Activated CD4-positive, CD25-positive, alpha-beta regulatory T cell treated with anti-CD3 and anti-CD28 coated beads, Interleukin-2, amount 50 U/mL, for 24 hours (primary cell): ENCODE measurements around the gene TUBE1.

Experiments used
- ATAC-seq, 2 donors: fragments of 150-1000 bp; cut with Tn5 transposase; one replicate each; pipeline ENCODE4 v1.10.0; 2021; ENCODE audit warnings: mild to moderate bottlenecking in 1 of 2, moderate library complexity in 1 of 2

TUBE1 gene

DNA sequence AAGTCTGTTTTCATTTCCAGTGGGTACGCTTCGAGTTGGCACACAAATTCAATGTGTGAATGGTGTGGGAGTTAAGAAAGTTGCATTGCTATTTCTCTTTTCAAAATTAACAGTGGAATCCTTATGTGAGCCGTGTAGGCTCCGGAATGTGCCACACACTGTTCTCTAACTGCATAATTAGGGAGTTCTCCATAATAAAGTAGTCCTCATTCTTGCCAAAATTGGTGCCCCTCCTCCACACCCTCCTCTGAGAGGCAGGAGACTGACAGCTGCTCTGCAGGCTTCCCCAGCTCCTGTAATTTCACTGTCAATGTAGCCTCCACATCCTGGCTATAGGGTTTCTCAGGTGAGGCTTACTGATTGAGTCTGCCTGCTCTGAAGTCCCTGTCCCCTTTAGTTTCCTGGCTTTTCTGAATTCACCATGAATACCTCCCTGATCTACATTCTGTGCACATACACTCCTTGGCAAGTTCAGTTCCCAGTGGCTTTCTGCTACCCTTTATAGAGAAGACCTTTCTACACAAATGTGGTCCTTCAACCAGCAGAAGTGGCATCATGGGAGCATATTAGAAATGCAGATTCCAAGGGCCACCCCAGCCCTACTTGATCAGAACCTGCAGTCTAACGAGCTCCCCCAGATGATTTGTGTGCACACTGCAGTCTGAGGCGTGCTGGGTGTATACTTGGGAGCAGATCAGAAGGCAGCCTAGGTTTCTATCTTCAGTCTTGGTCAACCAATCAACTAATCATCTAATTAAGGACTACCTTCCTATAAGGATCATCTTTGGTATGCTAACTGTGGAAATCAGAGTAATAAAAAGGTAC lies 53.3 kb downstream of the TUBE1 start:
- no peak for ATAC-seq

DNA sequence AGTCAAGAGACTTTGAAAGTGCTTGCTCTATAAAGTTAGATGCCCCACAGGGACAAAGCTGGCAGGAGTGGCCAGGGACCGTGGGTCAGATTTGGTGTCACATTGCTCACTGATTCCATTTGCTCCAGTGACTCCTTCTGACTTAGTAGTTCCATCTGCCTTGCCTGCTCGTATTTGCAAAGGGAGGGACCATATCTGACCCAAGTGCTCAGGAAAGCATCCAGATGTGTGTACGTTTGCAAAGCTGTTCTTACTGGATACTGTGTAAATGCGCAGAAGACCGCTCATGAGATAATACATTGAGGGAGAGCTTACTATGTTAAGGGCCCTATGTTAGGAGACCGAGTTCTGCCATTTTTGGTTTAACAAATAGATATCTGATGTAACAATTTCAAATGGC lies 54.6 kb downstream of the TUBE1 start:
- ATAC-seq, result no peak

DNA sequence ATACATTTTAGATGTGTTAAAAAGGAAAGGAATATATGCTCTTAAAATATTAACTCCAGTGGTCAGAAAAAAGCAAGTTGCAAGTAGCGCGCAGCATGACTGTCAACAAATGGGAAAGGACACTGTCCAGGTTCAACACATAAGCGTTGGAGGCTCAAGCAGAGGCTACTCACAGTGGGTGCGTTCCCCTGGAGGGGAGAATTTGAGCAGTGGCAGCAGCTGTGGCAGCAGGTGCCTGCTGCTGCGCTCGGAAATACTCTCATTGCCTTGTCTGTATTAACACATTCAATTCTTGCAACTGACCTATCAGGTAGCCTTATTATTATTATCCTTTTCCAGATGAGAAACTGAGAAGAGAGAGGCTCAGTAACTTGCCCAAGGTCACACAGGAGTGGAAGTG lies 55.3 kb downstream of the TUBE1 start:
- ATAC-seq, result no peak

DNA sequence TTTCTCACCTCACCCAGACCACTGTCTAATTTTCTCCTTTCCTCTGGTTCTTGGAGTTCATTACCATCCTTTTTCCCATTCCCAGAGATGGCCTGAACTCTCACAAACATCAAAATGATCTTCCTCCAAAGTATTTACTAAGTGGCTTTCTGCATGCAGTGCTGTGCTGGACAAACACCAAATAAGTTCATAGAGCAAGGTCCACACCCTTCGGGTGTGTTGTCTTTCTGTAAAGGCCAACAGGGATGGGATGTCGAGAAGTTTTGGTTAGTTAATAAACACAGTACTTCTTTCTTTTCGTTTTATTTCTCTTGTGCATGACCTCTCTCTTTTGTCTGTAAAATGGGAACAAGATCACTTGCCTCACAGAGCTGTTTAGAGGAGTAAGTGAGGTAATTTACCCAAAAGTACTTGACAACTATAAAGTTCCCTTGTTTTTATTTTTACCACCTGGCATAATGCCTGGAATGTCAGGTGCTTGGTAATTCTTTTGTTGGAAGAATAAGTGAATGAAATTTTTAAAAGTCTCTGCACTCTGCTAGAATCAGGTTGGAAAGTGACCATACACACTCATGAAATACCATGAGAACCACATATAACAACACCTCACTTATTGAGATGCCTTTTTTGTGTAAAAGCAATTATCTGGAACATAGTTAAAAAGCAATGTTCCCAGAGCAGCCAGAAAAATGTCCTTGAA lies 56.2 kb downstream of the TUBE1 start:
- no peak for ATAC-seq

DNA sequence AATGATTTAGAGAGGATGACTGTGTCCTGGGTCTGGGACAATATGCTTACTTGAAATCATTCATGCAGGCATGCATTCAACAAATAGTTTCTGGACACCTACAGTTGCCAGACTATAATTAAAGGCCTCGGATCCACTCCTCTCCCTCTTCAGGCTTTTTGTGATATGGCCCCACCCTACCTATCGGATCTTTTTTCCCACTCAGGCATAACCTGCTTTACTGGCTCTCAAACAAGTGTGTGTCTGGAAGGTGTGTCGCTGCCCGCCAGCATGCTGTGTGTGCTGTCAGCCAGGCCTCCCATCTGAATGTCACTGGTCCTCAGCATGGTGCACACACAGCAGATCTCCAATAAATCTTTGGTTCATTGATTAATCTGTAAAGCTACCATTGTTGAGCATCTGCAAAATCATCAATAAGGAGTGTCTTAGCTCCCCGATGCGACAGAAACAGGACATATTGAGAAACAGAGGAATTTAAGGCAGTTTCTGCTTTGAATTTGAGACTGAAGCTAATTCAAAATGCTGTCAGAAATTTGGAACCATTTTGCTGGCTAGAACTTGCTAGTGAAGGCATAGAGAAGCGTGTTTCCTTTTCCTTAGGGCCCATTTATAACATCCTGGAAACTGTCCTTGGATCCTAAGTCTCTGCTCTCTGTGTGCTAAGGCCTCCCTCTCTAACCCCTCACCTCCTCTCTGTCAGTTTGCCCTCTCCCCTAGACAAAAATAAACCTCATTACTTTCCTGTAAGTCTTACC lies 56.9 kb downstream of the TUBE1 start:
- no peak for ATAC-seq

DNA sequence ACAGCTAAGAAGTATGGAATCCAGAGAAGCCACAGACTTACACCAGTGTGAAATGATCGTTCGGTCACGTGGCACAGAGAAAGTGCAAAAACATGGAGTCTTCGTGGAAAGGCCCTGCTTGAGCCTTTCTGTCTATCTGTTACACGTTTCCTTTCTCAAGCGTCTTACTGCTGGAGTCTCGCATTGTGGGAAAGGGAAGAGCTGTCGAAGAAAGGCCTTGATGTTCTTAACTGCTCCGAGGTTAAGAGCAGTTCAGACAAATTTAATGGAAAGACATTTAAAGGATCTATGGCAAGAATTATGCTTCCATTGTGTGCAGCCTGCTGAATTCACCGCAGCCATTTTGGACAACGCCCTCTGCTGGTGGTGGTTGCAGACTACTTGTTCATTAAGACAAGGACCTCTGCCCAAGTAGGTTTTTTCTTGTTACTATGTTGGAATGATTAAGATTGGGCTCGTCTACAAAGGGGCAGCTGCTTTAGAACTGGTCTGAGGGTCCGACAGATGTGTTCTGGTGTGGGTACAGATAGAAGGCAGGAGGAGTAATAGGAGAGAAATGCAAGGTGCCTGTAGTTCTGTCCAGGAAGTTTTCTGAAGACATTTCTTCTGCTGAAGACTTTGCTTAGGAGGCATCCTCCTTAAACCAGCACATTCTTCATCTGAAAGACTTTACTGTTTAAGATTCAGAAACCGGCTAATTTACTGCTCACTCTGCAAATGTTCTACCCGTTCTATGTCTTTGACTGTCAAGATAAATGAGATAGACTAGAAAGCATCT lies 58.0 kb downstream of the TUBE1 start:
- ATAC-seq, result peak in 1 of 2 donors; percentile 26

DNA sequence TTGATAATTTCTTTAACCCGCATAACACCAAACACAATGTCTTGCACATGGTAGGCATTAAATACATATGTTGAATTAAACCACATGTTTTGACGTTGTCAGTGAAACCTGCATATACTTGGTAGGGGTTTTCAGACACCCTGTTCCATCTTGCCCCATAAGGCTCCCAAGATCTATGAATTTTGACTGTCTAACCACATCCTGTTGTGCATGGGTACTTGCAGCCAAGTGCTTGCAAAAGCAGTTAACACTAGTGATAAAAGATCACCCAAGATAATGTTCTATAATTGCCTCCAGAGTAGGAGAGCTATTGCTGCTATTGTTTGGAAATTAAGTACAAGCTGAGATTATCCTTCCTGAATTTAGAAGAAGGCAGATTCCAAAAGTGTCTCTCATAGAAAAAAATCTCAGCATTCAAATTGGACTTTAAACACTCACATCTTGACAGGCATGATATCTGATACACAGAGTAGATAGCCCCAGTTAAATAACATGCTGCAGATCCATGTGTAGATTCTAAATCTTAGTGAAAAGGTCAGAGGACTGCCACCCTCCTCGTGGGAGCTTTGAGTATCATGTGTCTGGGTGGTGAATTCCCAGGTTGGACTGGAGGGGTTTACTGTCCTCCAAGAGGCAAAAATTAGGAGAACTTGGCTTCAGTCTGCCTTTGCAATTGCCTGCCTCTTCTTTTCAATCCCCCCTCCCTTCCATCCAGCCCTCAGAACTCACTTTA lies 59.2 kb downstream of the TUBE1 start:
- peak; percentile 91 to 95 for ATAC-seq

DNA sequence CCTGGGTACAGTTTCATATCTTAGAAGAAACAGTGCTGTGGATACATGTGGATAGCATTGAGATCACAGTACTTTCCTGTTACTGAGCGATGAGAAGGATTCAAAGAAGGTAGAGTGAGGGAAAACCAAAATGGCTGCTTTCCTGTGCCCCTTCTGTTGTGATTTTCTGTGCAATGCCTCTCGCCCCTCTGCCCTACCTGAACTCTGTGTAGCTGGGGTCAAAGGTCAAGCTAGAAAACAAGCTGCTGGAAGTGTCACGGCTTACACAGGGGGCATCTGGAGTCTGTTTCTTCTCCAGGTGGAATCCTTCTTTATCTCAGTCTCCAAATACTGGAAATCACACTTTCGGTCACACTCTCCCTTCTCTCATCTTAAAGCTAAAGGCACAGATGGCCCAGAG lies 60.3 kb downstream of the TUBE1 start:
- ATAC-seq, result no peak

DNA sequence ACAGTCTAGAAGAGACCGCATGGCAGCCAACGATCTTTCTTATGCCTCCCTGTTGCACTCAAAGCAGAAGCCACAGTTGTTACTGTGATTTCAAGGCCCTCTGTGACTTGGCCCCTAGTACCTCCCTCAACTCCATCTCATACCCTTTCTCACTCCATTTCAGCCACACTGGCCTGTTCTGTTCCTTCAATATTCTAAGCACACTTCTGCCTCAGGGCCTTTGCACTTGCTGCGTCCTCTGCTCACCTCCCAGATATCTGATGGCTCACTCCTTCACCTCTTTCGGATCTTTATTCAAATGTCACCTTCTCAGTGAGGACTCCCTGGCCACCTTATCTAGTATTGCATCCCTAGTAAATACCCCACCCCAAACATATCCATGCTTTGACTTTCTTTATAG lies 62.8 kb downstream of the TUBE1 start:
- ATAC-seq, result no peak

DNA sequence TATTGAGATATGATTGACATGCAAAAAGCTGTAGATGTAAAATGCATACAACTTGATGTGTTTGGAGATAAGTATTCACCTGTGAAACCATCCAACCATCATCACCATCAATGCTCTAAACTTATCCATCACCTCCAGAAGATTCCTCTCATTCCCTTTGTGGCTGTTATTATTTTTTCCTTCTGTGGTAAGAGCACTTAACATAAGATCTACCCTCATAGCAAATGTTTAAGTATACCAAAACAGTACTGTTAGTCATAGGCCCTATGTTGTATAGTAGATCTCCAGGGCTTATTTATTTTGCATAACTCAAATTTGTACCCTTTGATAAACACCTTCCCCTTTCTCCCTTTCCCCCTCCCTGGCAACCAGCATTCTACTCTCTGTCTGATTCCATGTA lies 64.5 kb downstream of the TUBE1 start:
- no peak for ATAC-seq

DNA sequence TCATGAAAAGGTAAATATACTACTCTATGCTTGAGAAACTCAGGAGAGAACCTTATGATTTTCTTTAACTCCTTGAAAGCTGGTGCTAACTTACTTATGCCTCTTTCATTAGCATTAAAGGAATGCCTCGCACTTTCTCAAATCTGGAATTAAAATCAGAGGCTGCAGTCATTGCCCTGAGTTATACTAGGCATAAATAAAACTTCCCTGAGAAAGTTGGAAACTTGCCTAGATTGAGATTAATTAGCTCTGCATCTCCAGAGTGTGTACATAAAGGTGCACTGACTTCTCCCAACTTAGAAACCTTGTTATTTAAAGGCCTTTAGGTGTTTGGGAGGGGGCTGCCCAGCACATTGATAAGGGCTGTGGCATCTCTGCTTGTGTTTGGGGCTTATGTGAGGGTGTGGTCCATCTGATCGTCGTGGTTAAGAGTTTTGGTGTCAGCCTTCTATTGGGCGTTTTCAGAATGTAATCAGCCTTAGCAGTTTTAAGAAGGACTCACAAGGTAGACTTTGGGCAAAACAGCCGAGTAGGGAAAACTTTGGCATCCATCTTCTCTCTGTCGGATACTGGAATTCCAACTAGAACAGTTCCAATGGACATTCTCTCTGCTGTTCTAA lies 65.5 kb downstream of the TUBE1 start:
- ATAC-seq, result no peak
